ENCODE measurements around the gene DEFB113.

DNA sequence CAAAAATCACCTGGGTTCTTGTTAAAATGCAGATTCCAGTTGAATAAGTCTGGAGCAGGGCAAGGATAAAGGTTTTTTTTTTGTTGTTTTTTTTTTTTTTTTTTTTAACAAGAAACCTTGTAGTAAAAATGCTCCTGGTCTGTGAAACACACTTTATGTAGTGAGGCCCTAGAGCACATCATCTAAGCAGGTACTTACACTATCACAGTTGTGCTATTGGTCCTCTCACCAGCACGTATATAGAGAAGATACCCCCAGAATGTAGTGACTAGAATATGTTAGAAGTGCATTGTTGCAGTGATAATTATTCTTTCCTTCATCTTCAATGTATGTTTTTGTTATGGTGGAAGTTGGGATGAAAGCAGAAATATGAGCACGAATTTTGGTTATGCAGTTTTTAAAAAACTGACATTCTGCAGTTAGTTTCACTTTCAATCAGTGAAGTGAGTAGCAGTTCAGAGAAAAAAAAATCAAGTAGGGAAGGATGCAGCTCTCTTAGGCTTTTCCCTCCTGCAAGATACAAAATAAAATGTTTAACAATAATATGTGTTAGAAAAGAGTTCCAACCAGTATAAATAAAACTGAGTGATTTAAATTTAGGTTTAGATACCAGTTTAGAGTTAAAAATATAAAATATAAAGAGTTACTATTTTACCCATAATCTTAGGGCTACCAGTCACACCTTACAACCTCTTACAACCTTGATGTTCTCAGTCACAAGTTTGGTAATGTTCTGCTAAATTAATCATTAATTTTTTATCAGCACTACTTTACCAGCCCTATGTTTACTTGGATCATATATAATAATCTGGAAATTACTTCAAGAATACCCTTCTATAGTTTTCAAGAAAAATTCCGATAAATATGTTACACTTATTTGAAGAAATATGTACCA is 9.2 kb upstream of the DEFB113 start:
- TF ChIP-seq CTCF (IDR thresholded peaks at IDR 0.05) (no peak), POLR2A (IDR thresholded peaks at IDR 0.05) (no peak)
